ENCODE results near the gene RPS6KA5. TPM values are rescaled to one million over a fixed set of nuclear protein-coding genes. Genes with fewer than 3 reads are reported as not detected.

RPS6KA5 gene
- total RNA-seq, 4 donors from 2014 or later, result 5.8 to 18.4 (median 9.8) TPM

- in situ Hi-C loops (cut with MboI; ENCODE audit: low sequenced_read_pairs in 4 of 4) (no loop called here), intact Hi-C loops (cut with DNase I; ENCODE audit: low total_unique reads) (no loop called here)
- Histone ChIP-seq H3K36me3 (no peaks in the 10 kb centered on the region), H3K27ac (no peak overlapping the region), H3K4me1 (peaks cover 5 to 17% of the 10 kb centered on the region in 2 donors), H3K27me3 (no peaks in the 10 kb centered on the region), H3K9me3 (no peaks in the 10 kb centered on the region), H3K4me3 (no peak overlapping the region)
- DNase-seq (no peak), ATAC-seq (no peak)
- no peak for TF ChIP-seq POLR2A (IDR thresholded peaks at IDR 0.05)
- TF ChIP-seq, protein P1, sequence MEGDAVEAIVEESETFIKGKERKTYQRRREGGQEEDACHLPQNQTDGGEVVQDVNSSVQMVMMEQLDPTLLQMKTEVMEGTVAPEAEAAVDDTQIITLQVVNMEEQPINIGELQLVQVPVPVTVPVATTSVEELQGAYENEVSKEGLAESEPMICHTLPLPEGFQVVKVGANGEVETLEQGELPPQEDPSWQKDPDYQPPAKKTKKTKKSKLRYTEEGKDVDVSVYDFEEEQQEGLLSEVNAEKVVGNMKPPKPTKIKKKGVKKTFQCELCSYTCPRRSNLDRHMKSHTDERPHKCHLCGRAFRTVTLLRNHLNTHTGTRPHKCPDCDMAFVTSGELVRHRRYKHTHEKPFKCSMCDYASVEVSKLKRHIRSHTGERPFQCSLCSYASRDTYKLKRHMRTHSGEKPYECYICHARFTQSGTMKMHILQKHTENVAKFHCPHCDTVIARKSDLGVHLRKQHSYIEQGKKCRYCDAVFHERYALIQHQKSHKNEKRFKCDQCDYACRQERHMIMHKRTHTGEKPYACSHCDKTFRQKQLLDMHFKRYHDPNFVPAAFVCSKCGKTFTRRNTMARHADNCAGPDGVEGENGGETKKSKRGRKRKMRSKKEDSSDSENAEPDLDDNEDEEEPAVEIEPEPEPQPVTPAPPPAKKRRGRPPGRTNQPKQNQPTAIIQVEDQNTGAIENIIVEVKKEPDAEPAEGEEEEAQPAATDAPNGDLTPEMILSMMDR (IDR thresholded peaks at IDR 0.05 in 4 of 5, conservative IDR thresholded peaks at IDR 0.05 in 1 of 5), result no peak
Measured at GRCh38 chr14:90853116-90853515, 207.3 kb downstream of the RPS6KA5 start.

DNA sequence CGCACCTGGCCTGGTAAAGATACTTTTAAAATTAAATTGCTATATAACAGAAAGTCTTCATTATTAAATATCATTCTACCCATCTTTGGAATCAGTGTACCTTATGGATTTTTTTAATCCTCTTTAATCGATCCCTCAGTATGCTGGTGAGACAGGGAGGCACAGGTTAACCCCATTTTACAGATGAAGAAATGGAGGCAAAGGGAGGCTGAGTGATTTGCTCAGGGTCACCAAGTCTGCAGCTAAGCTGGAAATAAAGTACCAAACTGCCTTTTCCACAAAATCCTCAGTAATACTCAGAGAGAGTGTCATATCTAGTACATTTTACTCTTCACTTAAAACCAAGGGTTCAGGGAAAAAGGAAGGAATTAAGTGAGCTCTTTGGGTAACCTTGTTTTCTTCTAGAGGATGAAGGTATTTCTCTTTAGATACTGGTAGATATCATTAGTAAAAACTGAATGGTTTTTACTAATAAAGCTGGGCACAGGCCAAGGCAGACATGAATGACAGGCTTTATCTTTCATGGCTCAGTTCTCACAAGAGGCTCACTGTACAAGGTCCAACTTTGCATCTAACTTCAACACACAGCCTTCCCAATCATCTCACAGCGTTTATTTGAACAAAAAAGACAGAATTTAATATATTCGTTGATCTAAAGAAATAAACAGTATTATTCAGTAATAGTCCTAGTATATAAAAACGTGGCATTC lies 209.0 kb downstream of the RPS6KA5 start:
- Histone ChIP-seq H3K36me3 (no peaks in the 10 kb centered on the region), H3K27ac (peak overlapping the region in 3 of 4 donors; percentile 60 to 66 (median 62)), H3K4me3 (no peak overlapping the region), H3K4me1 (peaks cover 5 to 17% of the 10 kb centered on the region in 2 donors), H3K9me3 (no peaks in the 10 kb centered on the region), H3K27me3 (no peaks in the 10 kb centered on the region)
- no peak for TF ChIP-seq POLR2A (IDR thresholded peaks at IDR 0.05)
- intact Hi-C loops (cut with DNase I; ENCODE audit: low total_unique reads) (no loop called here), in situ Hi-C loops (cut with MboI; ENCODE audit: low sequenced_read_pairs in 4 of 4) (no loop called here)
- ATAC-seq, result no peak
- DNase-seq, result no peak

DNA sequence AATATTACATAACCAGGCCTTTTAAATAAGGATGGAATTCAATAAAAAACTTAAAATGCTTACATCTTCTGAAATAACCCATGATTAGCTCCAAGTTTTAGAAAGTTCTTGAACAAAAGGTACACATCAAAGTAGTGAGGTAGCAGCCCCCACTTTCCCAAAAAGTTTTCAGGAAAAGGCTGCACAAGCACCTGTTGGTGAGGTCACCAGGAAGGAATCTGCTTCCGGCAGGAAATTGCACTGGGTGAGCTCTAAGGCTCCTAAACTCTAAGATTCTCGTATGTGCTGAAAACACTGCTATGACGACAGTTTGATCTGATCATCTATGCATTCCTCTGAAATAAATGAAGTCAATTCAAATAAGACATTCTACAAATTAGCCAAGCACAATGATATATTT lies 210.0 kb downstream of the RPS6KA5 start:
- intact Hi-C loops (cut with DNase I; ENCODE audit: low total_unique reads) (no loop called here), in situ Hi-C loops (cut with MboI; ENCODE audit: low sequenced_read_pairs in 4 of 4) (no loop called here)
- ATAC-seq (peak; percentile 79 to 83), DNase-seq (no peak)
- Histone ChIP-seq H3K9me3 (no peaks in the 10 kb centered on the region), H3K4me1 (peaks cover 5 to 17% of the 10 kb centered on the region in 2 donors), H3K36me3 (no peaks in the 10 kb centered on the region), H3K27ac (peak overlapping the region in 3 of 4 donors; percentile 60 to 66 (median 62)), H3K4me3 (peak overlapping the region in 3 of 4 donors; percentile 14 to 31 (median 17)), H3K27me3 (no peaks in the 10 kb centered on the region)
- no peak for TF ChIP-seq POLR2A (IDR thresholded peaks at IDR 0.05)
- TF ChIP-seq, protein P1 (IDR thresholded peaks at IDR 0.05 in 4 of 5, conservative IDR thresholded peaks at IDR 0.05 in 1 of 5), result no peak

- Histone ChIP-seq H3K9me3 (no peaks in the 10 kb centered on the region), H3K27me3 (no peaks in the 10 kb centered on the region), H3K27ac (peak overlapping the region in 3 of 4 donors; percentile 60 to 66 (median 62)), H3K4me3 (no peak overlapping the region), H3K36me3 (no peaks in the 10 kb centered on the region), H3K4me1 (peaks cover 5 to 17% of the 10 kb centered on the region in 2 donors)
- TF ChIP-seq, protein P1 (IDR thresholded peaks at IDR 0.05 in 4 of 5, conservative IDR thresholded peaks at IDR 0.05 in 1 of 5), result no peak
- TF ChIP-seq POLR2A (IDR thresholded peaks at IDR 0.05), result no peak
- DNase-seq (no peak), ATAC-seq (peak; percentile 78 to 85)
- intact Hi-C loops (cut with DNase I; ENCODE audit: low total_unique reads), result no loop called here
- in situ Hi-C loops (cut with MboI; ENCODE audit: low sequenced_read_pairs in 4 of 4), result no loop called here
Measured at GRCh38 chr14:90849787-90850444, 210.5 kb downstream of the RPS6KA5 start.

Measured in gastrocnemius medialis (tissue), 4 donors.